ENCODE measurements around the gene ZAR1L.

The ZAR1L gene

GRCh38 chr13:32300920-32301319 is 14.2 kb downstream of the ZAR1L start:
- DNase-seq: peak; percentile 35

GRCh38 chr13:32300406-32300805 is 14.8 kb downstream of the ZAR1L start:
- DNase-seq: no peak

- peak; percentile 23 for DNase-seq
These were observed 15.3 kb downstream of the ZAR1L start for GRCh38 chr13:32299893-32300292.

GRCh38 chr13:32298695-32299094 is 16.5 kb downstream of the ZAR1L start:
- DNase-seq: no peak

- DNase-seq: no peak
These were observed 18.0 kb downstream of the ZAR1L start for GRCh38 chr13:32297206-32297605.

GRCh38 chr13:32285633-32285965 is 29.6 kb downstream of the ZAR1L start:
- no peak for DNase-seq

- DNase-seq: no peak
These were observed 30.1 kb downstream of the ZAR1L start for GRCh38 chr13:32284927-32285632.

- no peak for DNase-seq
These were observed 33.0 kb downstream of the ZAR1L start for GRCh38 chr13:32282096-32282711.

GRCh38 chr13:32281096-32281495 is 34.1 kb downstream of the ZAR1L start:
- no peak for DNase-seq

- DNase-seq: no peak
These were observed 36.7 kb downstream of the ZAR1L start for GRCh38 chr13:32278426-32278825.

GRCh38 chr13:32277839-32278238 is 37.3 kb downstream of the ZAR1L start:
- DNase-seq: no peak

GRCh38 chr13:32272021-32272683 is 43.0 kb downstream of the ZAR1L start:
- DNase-seq: peak; percentile 15

- DNase-seq: peak; percentile 36
These were observed 47.2 kb downstream of the ZAR1L start for GRCh38 chr13:32267836-32268439.

- DNase-seq: no peak
These were observed 49.0 kb downstream of the ZAR1L start for GRCh38 chr13:32266130-32266529.

- DNase-seq: no peak
These were observed 49.4 kb downstream of the ZAR1L start for GRCh38 chr13:32265726-32266125.

GRCh38 chr13:32264407-32264806 is 50.8 kb downstream of the ZAR1L start:
- no peak for DNase-seq

GRCh38 chr13:32262619-32263018 is 52.5 kb downstream of the ZAR1L start:
- no peak for DNase-seq

- no peak for DNase-seq
These were observed 53.0 kb downstream of the ZAR1L start for GRCh38 chr13:32262165-32262564.

GRCh38 chr13:32261567-32261966 is 53.6 kb downstream of the ZAR1L start:
- no peak for DNase-seq

- no peak for DNase-seq
These were observed 56.0 kb downstream of the ZAR1L start for GRCh38 chr13:32259116-32259515.

- DNase-seq: no peak
These were observed 57.5 kb downstream of the ZAR1L start for GRCh38 chr13:32257649-32258048.

GRCh38 chr13:32256243-32256642 is 58.9 kb downstream of the ZAR1L start:
- no peak for DNase-seq

GRCh38 chr13:32255724-32256109 is 59.4 kb downstream of the ZAR1L start:
- no peak for DNase-seq

Data from activated CD4-positive, alpha-beta T cell treated with anti-CD3 and anti-CD28 coated beads, Interleukin-10, Interleukin-2, amounts not matched to agents 100 ng/mL and 50 ng/mL, durations not matched to agents 16 hours and 8 hours (primary cell).